HG03432 (cell line): ENCODE data around the gene KRTAP1-5.
"Not testable (repeated sequence)": the region's sequence is repeated elsewhere in the genome, so short reads cannot be mapped to it uniquely, and the experiment has no call there.

ENCODE experiments used
- ATAC-seq: cut with Tn5 transposase; IDR thresholded peaks from one replicate; pipeline ENCODE4 v1.9.1; 2021; ENCODE audit warnings: mild to moderate bottlenecking, moderate library complexity; ENCODE audit not compliant: unreplicated experiment

KRTAP1-5 gene, protein sequence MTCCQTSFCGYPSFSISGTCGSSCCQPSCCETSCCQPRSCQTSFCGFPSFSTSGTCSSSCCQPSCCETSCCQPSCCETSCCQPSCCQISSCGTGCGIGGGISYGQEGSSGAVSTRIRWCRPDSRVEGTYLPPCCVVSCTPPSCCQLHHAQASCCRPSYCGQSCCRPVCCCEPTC

DNA sequence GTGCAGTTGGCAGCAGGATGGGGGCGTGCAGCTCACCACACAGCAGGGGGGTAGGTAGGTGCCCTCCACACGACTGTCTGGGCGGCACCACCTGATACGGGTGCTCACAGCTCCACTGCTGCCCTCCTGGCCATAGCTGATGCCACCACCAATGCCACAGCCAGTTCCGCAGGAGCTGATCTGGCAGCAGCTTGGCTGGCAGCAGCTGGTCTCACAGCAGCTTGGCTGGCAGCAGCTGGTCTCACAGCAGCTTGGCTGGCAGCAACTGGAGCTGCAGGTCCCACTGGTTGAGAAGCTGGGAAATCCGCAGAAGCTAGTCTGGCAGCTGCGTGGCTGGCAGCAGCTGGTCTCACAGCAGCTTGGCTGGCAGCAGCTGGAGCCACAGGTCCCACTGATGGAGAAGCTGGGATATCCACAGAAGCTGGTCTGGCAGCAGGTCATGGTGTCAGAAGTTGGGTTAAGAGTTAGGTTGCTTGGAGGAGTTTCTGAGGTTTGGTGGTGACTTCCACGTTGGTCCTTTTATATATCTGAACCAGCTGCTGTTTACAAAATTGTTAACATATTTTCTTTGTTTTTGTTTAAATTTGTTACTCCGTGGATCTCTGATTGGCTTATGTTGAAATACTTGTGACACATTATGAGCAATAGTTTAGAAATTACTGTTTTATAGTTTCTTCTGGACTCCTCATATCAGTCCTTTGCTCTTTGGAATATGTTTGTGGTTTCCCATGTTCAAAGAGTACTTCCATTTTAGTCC, at the start of gene KRTAP1-5:
KRTAP1-5 (minus strand) TSS at position 494 of the 757 bp plus-strand sequence; CDS start at position 441, 53 bp downstream.
- no peak for ATAC-seq

DNA sequence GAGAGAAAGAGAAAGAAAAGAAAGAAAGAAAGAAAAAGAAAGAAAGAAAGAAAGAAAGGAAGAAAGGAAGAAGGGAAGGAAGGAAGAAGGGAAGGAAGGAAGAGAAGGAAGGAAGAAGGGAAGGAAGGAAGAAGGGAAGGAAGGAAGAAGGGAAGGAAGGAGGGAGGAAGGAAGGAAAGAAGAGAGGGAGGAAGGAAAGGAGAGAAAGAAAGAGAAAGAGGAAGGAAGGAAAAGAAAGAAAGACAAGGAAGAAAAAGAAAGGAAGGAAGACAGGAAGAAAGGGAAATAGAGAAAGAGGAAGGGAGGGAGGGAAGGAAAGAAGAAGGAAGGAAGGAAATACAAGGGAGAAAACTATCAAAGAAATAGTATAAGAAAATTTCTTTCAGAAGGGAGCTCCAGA, 49.8 kb upstream of the KRTAP1-5 start:
- no peak for ATAC-seq

DNA sequence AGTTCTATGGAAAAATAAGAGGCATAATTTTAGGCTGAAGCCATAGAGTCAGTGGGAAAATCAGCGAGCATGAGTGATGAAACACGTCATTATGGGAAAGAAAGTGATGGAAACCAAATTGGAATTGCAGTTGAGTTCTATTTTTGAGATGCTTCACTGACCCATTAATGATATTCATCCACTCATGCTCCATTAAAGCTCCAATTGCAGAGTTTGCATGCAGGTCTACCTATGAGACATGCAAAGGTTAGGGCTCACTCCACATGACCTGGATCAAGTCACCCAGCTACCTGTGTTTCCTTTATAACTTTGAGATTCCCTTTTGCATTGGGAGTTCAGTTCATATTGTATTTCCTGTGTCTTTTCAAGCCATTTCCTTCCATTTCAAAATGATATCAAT, 46.7 kb upstream of the KRTAP1-5 start:
- ATAC-seq = no peak

DNA sequence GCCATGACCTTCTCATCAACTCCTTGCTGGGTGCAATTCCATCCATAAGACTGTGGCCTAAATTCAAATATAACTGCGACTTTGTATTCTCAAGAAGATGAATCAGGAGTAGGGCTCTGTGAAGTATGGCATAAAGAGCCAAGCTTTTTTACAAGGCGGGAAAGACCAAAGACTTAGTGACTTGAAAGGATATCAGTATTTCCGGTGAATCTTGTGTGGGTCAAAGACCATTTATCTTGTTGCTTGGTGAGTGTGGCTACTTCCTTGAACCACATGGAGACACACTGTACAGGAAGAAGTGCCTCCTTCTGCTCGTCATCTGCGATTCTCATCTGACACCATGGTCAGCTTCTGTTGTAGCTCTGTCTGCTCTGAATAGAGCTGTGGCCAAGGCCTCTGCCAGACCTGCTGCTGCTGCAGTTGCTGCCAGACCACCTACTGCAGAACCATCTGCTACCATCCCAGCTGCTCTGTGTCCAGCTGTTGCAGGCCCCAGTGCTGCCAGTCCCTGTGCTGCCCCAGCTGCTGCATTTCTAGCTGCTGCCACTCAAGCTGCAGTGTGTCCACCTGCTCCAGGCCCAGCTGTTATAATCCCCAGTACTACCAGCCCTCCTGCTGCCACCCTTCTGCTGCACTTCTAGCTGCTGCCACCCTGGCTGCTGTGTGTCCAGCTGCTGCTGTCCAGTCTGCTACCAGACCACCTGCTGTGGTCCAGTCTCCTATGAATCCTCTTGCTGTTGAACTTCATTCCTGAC, 44.8 kb upstream of the KRTAP1-5 start:
- ATAC-seq = no peak

DNA sequence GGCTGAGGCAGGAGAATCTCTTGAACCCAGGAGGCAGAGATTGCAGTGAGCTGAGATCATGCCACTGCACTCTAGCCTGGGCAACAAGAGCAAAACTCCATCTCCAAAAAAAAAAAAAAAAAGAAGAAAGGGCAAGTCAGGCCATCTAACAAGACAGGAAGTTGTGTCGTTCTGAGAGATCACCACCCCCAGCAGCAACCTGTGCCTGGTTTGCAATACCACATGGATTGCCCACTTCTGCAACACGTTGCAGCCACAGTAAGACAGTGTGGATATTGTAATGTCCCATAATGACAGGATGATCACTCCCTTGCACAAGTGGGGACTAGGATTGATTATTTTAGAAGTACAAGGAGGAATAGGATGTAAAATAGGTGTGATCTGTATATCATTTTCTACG, 42.0 kb upstream of the KRTAP1-5 start:
- no peak for ATAC-seq

DNA sequence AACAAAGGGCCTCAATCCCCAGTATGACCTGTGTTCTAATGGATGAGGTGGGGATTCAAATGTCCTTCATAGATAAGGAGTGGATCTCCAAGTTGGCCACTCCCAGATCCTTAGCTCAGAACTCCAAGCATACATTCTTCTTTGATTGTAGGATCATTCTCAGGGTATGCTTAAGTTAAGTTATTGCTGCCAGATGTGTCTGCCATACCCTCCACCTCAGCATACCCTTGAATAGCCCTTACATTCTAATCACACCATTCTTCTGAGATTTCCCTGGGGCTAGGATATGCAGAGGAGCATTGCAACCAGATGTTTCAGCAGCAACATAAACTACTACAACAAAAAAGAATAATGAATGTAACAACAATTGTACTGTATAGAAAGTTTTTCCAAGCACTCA, 40.3 kb upstream of the KRTAP1-5 start:
- ATAC-seq = no peak

DNA sequence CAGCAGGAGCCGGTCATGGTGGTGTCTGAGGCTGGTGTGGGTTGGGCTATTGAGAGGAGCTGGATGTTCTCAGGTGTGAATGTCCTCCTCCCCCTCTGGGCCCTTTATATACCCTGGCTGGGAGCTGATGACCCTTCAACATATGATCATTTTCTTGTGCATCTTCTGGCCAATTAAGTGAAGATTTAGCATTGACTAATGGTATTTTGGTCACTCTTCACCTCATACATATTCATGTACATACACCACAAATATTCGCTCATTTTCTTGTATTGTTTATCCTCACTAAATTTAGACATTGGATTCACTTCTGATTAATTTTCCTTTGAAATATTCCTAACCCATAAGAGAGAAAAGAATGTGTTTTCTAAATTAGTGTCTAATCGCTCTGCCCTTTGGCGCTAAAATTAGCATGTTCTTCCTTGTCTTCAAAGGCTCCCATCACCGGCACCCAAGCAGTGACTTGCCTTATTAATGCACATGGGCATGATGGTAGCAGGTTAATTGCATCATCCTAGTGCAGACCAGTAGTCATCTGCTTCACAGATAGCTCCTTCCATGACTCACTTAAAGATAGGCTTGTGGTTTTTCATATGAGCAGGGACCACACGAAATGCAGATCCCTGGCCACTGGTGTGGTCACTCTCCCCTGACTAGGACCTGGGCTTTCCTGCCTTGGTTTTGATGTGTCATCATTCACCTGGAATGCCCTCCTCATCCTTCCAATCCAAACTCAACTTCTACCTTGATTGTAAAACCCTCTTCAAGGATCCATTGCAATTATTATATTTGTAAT, 39.0 kb upstream of the KRTAP1-5 start, which contains the start of gene KRTAP2-4:
KRTAP2-4 (minus strand) TSS at position 51 of the 796 bp plus-strand sequence; CDS start at position 17, 34 bp downstream.
- ATAC-seq = no peak

DNA sequence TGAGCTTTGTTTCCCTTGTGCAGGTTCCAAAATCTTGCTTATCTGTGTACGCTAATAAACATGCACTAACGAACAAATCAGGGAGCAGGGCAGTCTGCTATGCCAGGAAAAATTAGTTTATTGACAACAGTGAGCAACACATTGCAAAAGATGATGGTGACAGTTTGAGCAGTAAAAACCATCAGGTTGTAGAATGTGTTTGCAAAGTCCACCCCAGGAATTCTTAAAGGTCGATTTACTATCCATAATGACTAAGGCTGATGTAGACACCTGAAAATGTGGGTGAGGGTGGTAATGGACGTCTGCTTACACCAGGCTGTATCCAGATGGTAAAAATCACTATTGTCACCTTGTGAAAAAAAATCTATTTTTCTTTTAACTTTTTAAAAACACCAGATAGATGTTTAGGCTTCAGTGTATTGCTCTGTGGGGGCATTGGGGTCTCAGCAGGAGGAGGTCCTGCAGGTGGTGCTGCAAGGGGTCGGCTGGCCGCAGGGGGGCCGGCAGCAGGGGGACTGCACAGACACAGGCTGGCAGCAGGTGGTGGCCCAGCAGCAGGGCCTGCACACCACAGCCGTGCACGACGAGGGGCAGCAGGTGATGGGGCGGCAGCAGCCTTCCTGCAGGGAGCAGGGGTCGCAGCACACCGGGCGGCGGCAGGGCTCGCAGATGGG, 38.1 kb upstream of the KRTAP1-5 start:
- ATAC-seq = not testable (repeated sequence)

DNA sequence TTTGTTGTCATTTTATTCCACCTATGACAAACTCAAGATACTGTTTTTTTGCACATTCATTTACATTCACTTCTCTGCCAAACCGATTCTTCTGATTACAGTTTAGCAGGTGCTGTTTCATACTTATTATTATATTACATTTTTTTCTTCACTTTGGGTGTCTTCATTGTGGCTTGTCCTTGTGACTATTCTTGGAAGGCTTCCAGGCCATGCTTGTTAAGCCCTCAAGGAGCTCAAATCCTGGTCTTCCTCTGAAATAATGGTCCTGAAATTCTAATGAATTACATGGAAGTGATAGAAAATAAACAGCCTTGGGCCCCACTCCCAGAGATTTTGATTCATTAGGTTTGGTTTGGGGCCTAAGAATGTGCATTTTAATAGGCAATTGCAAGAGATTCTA, 37.3 kb upstream of the KRTAP1-5 start:
- no peak for ATAC-seq

DNA sequence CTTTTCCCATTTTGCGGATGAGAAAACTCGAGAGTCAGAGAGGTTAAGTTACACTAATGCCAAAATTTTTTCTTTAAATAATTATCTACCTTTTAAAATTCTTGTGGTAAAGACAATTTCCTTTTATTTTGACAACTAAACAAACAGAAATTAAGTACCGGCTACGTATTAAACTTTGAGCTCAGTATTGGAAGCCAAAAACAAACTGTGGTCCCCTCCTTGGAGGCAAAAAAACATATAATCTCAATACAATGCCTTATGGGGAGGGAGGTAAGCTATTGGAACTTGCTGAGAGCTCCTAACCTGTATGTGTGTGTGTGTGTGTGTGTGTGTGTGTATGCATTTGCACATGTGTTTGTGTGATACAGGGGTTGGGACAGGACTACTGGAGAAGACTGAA, 36.4 kb upstream of the KRTAP1-5 start:
- ATAC-seq = no peak

DNA sequence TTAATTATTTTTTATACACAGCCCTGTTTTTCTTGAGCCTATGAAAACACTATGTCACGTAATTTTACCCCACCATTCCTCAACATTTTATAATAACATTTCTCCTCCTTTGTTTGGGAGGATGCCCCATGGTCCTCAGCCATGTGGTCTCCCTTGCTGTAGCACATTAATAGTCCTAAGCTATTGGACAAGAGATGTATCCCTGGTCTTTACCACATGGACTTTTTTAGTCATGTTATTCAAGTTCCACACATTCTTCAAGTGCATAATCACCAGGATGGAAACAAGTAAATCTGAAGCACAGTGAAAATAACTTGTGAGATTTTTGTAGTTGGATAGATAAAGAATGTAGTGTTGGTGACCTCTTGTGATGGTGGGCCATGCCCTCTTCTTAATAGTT, 35.0 kb upstream of the KRTAP1-5 start:
- no peak for ATAC-seq

DNA sequence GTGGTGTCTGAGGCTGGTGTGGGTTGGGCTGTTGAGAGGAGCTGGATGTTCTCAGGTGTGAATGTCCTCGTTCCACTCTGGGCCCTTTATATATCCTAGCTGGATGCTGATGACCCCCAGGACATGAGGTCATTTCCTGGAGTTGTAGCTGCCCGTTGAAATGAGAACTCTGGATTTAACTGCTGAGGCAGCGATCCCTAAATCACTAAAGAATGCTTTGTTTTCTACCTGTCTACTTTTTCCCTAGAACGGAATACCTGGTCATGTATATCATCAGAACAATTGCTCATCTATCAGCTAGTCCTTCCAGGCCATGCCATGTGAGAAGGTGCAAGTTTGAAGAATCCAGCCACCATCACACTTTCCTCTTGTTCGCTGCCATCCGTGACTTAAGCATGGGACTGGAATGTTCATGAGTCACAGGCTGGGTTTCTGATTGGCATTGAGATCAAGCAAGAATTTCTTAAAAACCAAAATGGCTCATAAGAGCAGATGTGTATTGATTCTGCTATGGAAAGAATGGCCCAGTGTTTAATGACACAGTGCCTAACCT, 33.1 kb upstream of the KRTAP1-5 start, which contains the start of gene KRTAP2-3:
KRTAP2-3 (minus strand) TSS at position 63 of the 553 bp plus-strand sequence. CDS start 64 bp downstream, outside the sequence.
- ATAC-seq = no peak

DNA sequence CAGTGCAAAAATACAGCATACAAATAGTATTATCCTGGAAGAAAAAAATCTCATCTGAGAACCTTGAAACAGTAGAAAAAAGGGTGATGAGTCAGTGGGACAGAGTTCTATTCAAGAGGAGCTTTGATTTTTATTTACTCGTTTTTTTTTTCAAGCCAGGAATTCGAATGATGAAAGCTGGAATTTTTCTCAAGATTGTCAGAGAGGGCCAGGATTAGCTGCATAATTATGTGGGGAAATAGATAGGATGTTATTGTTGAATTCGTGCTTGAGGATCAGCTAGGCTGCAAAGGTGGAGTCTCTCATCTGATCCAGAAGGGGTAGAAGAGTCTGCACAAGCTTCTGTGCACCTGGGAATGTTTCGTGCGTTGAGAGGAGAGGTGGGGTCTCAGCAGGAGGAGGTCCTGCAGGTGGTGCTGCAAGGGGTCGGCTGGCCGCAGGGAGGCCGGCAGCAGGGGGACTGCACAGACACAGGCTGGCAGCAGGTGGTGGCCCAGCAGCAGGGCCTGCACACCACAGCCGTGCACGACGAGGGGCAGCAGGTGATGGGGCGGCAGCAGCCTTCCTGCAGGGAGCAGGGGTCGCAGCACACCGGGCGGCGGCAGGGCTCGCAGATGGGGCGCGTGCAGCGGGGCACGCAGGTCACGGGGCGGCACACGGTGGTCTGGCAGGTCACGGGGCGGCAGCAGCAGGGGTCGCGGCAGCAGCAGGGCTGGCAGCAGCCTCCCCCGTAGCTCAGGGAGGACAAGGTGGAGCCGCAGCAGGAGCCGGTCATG, 32.5 kb upstream of the KRTAP1-5 start:
- not testable (repeated sequence) for ATAC-seq

DNA sequence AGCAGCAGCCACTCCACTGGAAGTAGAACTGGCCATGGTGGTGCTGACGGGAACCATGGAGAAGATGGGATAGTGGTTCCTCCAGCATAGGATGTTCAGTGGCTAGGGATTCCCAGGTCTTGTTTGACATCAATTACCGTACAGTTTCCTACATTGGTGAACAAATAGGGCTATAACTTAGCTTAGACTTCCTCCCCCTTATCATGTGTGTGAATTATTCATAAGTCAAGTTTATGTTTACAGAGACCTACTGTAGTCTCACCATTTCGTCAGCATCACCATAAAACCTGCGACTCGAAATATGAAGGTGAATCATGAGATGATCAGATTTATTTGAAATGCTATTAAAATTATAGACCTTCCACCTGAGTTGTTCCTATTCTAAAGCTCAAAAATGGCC, 31.7 kb upstream of the KRTAP1-5 start:
- no peak for ATAC-seq

DNA sequence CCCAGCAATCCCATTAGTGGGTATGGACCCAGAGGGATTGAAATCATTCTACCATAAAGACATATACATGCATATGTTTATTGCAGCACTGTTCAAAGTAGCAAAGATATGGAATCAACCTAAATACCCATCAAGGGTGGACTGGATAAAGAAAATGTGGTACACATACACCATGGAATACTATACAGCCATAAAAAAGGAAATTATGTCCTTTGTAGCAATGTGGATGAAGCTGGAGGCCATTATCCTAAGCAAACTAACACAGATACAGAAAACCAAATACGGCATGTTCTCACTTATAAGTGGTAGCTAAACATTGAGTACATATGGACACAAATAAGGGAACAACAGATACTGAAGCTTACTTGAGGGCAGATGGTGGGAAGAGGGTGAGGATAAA, 30.5 kb upstream of the KRTAP1-5 start:
- ATAC-seq = no peak

DNA sequence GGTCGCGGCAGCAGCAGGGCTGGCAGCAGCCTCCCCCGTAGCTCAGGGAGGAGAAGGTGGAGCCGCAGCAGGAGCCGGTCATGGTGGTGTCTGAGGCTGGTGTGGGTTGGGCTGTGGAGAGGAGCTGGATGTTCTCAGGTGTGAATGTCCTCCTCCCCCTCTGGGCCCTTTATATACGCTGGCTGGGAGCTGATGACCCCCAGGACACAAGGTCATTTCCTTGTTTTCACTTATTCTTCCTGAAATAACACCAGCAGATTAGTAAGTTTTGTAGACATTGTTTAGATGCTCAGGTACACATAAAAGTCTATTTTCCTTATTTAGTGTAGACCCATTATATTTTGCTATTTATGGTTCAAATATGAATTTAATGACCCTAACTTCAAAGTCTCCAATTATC, 28.1 kb upstream of the KRTAP1-5 start, which contains the start of gene KRTAP2-2:
KRTAP2-2 (minus strand) TSS at position 101 of the 400 bp plus-strand sequence; CDS start at position 82, 19 bp downstream.
- ATAC-seq = not testable (repeated sequence)

DNA sequence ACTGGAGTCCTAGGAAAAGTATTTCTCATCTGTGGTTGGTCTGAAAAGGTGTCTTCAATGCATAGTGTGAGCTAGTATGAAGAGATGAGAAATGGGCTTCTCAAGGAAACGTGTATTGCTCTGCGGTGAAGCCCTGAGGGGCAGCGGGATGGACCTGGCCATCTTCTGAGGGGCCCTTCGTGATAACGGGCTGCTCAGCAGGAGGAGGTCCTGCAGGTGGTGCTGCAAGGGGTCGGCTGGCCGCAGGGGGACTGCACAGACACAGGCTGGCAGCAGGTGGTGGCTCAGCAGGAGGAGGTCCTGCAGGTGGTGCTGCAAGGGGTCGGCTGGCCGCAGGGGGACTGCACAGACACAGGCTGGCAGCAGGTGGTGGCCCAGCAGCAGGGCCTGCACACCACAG, 27.5 kb upstream of the KRTAP1-5 start:
- not testable (repeated sequence) for ATAC-seq

DNA sequence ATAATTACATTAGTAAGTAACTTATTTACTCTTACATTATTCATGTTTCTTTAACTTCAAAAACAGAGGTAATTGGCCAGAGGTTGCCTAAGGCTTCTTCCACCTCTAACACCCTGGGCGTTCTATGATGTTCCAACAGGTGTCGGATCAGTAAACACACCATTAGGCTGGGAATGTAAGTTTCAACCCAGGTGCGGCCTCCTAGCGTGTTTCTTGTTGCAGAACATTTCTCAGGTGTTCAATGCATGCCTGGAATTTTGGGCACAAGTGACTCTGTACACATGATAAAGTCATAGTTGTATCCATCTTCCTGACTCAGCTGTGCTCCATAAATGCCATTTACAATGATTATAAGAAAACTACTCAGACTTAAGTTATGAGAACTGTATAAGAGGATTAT, 27.0 kb upstream of the KRTAP1-5 start:
- ATAC-seq = no peak

DNA sequence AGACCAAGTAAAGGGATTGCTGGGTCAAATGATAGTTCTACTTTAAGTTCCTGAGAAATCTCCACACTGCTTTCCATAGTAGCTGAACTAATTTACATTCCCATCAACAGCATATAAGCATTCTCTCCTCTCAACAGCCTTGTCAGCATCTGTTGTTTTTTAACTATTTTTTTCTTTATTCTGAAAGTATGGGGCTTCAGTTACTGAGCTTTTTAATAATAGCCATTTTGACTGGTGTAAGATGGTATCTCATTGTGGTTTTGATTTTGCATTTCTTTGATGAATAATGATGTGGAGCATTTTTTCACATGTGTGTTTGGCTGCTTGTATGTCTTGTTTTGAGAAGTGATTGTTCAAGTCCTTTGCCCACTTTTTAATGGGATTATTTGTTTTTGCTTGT, 25.6 kb upstream of the KRTAP1-5 start:
- ATAC-seq = no peak
